GM18520 (cell line): Measurements from ENCODE around the gene KIF1B.
"Not testable (repeated sequence)": the region's sequence is repeated elsewhere in the genome, so short reads cannot be mapped to it uniquely, and the experiment has no call there.

Source experiments
- ATAC-seq: cut with Tn5 transposase; IDR thresholded peaks from one replicate; pipeline ENCODE4 v1.9.1; 2021; ENCODE audit not compliant: unreplicated experiment

The KIF1B gene

DNA sequence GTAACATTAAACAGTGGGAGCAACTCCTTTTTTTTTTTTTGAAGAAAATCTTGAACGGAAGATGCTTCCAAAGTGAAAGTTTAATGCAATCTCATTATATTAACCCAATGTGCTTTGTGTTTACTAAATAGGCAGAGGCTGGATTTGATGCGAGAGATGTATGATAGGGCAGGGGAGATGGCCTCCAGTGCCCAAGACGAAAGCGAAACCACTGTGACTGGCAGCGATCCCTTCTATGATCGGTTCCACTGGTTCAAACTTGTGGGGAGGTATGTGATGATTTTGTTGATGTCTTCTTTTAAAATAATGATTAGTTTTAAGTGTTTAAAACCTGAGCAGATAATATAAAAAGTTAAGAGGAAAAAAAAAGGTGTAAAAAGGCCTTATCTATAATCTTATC is 114.3 kb downstream of the KIF1B start:
- ATAC-seq = no peak

DNA sequence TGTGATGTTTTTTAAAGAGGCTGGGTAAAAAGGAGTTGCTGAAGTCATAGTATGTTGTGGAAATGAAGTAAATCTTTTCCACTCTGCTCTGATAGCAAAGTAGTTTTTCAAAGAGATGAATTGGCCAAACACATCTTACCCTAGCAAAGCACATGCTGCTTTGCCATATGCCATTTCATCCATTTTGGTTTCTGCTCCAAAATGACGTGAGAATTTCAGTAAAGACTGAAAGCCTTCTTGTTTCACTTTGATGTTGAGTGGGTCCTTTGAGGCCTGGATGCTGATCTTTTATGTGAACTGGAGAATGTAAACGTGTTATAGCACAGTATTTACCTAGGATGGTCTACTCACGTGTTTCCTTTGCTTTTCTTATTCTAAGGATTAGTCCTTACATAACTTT is 115.2 kb downstream of the KIF1B start:
- no peak for ATAC-seq

DNA sequence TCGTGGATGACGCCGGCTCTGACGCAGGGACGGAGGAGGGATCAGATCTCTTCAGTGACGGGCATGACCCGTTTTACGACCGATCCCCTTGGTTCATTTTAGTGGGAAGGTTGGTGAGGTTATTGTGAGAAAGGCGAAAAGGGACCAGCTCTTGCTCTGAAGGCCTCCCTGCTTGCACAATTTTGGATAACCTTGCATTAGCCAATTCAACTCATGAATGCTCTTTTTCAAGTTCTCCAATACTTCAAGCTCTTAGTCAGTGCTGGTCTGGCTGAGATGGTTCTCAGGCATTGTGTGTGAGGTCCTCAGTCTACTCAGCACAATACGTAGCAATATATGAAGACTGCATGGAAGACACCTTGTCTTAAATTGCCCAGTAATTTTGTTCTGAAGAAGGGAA is 115.9 kb downstream of the KIF1B start:
- no peak for ATAC-seq

DNA sequence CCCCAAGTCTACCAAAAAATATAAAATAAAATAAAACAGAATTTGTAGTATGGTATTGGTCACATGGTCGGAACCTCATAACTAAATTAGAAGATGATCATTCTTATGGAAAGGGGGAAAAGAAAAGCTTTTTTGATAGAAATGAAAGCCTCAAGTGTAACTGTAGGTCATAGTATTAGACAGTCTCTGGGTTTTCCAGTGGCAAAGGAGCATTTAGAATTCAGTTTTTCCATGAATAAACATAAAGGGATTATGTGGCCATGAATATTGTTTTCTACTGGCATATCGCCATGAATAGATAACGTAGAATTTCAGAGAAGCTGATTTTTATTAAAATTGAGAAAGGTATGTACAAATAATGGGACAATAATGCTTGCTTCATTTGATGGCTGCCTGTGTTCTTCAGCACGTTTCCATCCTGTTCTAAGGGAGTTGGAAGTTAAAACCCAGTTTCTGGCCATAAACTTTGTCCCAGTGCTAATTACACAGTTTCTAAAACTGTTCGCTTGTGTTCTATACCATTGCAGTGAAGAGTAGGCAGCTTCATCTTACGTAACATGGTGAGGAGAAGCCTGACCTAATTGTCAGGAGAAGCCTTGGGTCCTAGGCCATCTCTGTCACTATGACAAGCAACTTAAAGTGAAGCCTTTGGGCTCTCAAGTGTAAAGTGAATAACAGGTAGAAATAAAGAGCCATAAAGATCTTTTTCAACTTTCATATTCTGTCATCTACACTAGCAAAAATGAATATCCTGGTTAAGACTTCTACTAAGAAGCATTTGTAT is 118.0 kb downstream of the KIF1B start:
- ATAC-seq = no peak

DNA sequence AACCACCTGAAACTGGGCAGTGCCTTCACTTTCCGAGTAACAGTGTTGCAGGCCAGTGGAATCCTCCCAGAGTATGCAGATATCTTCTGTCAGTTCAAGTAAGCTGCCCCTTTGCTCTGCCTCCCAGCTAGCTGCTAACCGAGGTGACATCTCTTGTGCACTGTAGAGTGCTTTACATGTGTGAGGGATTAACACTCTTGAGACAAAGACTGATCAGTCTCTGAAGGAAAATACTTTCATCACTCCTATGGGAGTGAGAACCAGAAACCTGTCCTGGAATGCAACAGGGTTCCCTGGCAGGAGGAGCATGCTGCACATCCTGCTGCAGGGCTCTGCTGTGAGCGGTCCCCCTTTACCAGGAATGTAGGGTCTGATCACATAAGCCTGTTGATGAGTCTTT is 127.1 kb downstream of the KIF1B start:
- ATAC-seq = no peak

DNA sequence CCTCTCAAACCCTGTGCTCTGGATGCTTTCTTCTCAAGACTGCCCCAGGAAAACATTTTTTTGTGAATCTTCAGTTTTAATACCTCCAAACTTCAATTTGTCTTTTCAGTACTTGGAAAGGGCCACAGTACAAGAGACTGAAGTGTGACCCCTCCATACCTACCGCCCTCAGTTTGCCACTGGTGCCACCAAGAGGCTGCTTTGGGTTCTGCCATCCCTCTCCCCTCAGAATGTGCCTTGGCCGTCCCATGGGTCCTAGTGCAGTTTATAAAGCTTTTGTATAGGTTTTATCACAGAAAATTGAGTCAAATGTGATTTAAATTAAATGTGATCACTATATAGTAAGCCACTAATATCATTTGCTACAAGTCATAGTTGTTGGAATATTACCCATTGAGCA is 127.7 kb downstream of the KIF1B start:
- ATAC-seq = no peak

DNA sequence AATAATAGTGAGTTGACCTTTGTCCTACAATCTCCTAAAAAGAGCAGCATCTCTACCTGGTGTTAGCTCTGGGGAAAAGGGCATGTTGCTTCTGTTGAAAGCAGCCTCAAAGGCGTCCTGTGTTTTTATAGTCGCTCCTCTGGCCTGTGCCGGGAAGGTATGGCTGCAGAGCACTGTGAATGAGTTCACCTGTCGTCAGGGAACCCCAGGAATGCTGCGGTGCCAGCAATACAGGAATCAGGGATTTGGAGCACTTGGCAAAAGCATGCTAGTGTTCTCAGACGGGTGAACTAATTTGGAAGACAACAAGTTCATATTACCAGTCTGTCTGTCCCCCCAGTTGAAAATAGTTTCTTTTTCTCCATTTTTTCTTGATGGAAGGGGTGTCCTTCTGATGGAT is 128.2 kb downstream of the KIF1B start:
- ATAC-seq = no peak

DNA sequence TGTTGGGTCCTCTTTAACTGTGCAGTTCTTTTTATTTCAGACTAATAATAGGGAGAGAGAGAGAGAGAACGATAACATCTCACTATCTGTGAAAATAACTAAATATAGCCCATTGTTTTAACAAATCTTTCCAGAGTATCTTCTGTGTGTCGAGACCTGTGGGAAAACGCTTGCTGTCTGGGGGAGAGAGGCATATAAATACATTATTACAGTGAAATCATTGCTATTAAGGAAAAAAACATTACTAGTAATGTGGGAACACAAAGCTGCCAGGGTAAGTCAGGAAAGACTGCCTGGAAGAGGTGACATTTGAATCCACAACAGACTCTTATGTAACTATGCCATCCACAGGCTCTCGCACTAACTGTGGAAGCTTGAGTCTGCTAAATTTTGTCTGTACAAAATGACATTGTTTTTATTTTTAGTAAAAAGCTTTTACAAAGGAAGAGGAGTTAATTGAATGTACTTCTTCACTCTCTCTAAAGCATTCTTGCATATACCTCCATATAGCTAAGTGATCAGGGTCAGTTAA is 128.7 kb downstream of the KIF1B start:
- no peak for ATAC-seq

DNA sequence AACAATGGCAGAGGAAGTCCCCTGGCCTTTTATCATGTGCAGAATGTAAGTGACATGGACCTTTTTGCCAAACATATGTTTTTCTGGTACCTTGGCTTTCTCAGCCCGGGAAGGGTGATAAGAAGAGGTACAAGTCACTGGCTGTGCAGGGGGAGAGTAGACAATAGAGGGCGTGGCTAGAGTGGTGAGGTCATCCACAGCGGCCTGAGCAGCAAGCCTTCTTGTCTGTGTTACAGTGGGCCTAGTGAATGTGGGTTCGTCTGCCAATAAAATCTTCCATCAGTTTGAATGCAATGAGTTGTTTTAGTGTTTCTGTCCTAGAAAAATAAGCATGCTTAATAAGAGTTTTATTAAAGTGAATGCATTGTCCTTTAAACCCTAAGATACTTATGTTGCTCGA is 129.4 kb downstream of the KIF1B start:
- no peak for ATAC-seq

DNA sequence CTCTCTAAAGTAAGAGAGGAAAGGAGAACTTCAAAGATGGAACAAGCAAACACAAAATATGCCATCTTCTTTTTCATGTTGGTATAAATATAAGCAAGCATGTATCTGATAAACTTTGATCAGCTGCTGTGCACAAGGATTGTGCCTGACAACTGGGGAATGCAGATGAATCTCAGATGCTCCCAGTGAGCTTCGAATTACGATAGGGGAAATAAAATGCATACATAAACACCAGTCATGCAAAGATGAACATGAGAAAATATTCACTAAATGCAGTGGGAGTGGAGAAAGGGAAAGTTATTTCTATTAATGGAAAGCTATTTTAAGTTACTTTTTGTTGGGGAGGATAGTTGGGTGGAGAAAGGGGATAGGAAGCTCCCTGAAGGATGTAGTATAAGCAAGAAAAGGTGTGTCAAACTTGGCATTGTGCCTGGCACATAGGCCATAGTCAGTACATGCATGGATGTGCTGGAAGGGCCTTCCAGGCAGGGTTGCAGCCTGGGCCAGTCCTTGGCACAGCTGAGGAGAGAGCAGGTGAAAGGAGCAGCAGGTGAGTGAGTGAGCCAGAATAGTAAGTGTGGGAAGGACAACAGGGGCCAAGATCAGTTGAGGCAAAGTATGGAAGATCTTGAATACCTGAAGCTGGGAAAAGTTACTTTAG is 130.7 kb downstream of the KIF1B start:
- no peak for ATAC-seq

DNA sequence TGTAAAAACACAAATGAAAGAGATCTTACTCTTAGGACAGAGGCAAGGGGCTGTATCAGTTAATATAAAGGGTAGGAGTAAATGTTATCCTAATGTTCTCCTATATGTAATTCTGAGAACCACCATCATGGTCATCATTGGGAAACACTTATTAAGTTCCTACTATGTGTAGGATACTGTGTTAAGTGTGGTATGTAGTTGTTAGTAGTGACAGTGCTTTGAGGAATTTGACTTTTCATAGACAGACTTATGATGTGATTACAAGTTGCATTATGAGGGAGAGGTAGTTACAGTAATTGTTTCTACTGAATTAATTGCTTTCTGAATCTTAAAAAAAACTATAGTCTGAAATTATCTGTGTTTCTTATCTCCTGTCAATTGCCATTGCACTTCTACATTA is 136.7 kb downstream of the KIF1B start:
- no peak for ATAC-seq

DNA sequence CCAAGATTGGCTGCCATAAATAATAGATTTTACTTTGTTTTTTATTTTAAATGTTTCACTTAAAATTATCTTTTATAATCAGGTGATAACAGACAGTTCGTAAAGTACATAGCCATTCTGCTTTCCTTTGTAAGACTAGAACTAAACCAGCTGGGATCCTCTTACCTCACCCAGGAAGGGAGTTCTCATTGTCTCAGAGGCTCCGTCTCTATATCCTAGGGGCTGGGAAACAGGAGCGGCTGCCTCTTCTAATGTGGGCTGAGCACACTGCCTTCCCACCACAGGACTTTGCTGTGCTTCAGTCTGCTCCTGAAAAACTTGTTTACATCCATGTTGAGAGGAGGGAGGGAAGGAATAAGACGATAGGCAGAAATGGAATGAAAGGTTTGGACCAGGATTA is 142.9 kb downstream of the KIF1B start:
- ATAC-seq = no peak

DNA sequence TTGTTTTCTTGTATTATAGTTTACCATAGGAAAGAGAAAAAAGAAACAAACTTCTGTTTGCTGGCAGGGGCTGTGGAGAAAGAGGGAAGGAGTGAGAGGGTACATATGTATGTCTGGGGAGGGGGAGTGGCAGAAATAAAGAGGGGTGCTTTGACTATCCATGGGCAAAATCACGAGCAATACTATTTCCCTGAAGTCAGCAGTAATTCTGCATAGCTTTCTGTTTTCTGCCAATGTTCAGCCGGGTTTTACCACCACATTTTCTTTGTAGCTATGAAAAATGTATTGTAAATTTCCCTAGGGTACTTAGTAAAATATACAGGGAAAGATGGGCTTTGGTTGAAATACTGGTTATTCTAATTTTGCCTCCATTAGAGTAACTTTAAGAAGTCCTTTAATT is 143.3 kb downstream of the KIF1B start:
- no peak for ATAC-seq

DNA sequence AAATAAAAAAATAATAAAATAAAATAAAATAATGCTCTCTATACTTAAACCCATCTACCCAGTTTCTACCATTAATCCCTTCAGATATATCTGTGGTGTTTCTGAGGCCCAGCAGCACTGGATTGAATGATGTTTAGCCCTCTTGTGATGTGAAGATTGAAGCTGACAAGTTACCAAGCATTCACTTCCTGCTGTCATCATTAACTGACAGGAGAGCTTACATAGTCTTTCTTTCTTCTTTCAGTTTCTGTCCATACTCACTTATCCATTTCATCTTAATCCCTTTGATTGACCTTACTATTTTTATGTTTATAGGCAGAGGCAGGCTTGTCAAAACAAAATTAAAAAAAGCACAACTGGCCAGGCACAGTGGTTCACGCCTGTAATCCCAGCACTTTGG is 149.7 kb downstream of the KIF1B start:
- ATAC-seq = no peak

DNA sequence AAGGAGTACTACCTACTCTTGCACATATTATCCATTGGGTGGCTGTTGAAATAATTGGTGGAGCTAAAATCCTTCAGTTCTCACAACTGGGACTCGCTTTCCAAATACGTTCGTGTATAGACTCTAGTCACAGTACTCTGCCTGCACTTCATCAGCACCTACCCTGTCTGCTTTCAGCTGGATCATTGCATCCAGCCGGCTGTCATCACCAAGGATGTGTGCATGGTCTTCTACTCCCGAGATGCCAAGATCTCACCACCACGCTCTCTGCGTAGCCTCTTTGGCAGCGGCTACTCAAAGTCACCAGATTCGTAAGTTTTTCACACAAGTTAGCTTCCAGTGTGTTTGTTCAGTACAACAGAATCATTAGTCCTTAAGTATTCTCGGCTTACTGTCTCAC is 151.1 kb downstream of the KIF1B start:
- no peak for ATAC-seq

DNA sequence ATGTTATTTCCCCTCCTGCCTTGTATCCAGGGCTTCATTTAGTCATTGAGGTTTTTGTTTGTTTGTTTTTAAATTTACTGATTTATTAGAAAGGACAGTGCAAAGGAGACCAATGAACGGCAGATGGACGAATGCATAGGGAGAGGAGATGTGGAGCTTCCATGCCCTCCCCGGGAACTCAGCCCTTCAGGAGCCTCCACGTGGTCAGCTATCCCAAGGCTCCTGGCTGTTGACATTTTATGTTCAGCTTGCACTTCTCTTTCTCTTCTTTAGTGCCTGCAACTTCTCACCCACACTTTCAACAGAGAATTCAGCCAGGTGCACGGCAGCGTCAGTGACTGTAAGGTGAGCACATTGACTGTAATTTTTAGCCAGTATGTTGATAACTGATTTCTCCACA is 157.8 kb downstream of the KIF1B start:
- no peak for ATAC-seq

DNA sequence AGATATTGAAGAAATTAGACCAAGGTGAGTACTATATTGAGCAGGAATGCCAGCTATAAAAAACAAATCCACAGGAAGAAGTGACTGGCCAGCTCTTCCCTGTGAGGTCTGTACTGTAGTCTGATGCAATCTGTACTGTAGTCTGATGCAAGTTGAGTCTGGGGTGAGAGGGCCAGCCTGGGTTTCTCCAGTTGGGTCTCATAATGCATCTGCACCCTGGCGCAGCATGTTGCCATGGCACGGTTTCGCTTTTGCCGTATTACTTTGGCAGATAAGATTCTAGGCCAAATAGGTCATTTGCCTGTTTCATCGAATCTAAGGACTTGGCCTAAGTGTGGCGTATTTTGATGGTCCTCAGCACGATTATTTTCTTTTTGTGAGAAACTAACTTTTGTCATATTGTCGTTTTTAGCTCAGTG is 164.1 kb downstream of the KIF1B start:
- ATAC-seq = no peak

DNA sequence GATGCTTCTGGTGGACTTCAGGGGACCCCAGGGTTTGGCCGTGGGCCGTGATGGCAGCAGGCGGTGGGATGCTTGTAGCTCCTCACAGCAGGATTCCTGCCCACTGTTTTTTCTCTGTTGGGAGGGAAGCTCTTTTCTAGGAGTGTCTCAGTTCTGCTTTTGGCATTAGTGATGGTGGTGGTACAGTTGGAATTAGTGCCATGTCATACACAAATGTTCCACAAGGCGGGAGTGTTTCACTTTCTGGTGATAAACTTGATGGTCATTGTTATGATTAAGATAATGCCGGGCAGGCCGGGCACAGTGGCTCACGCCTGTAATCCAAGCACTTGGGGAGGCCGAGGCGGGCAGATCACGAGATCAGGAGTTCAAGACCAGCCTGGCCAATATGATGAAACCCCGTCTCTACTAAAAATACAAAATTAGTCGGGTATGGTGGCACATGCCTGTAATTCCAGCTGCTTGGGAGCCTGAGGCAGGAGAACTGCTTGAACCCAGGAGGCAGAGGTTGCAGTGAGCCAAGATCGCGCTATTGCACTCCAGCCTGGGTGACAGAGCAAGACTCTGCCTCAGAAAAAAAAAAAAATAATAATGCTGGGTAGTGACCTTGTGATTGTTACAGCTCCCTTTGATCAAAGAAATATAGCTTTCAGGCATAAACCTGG is 167.1 kb downstream of the KIF1B start:
- not testable (repeated sequence) for ATAC-seq

DNA sequence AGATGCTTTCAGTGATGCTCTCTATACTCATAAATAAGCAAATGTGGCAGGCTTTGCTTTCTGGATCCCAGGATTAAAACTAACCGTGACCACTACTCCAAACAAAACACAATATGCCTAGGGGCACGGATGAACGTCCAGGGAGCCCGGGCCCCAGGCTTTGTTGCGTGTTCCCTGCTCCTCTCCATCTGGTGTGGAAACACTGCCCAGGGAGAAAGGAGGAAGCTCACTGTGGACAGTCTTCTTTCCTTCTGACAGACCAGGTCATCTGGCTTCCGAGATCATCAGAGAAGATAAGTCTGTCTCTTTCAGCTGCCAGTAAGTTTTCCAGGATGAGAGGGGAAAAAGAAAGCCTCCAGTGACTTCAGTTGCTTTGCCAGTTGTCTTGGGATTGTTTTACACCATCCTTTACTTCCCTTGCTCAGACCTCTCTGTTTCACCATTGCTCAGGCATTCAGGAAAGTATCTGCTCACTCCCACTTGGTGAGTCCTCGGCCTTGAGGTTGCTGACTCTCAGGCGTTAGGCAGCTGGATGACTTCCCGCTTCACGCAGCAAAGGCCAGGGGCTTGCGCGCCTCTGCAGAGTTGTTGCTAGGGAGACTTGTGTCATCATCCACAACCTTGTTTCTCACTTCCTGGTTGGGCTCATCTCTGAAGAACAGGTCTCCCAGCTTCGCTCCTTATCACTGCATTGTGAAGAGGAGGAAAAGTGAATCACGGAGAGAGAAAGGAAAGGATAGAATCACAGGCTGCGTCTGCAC is 167.9 kb downstream of the KIF1B start:
- ATAC-seq = no peak

DNA sequence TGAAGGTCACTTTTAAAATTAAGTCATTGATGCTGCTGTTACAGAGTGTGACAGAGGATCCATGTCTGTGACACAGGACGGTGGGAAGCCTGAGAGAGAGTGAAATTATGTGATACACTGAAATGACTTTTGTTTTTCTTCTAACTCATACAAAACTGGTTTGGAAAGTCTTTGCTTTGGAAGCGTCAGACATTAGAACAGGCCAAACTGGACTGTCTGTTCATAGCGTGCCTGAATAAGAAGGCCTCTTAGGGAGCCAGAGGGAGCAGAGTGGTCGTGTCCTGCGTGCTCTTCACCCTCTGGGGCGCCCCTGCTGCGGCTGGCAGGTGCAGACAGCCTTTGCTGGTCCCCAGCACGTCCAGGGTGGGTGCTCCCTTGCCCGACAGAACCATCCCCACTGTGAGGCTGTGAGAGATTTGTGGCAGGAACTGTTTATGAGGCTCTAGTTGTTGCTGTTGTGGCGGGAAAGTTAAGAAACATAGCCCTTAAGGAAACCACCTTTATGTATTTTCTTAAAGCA is 168.8 kb downstream of the KIF1B start:
- ATAC-seq = no peak

DNA sequence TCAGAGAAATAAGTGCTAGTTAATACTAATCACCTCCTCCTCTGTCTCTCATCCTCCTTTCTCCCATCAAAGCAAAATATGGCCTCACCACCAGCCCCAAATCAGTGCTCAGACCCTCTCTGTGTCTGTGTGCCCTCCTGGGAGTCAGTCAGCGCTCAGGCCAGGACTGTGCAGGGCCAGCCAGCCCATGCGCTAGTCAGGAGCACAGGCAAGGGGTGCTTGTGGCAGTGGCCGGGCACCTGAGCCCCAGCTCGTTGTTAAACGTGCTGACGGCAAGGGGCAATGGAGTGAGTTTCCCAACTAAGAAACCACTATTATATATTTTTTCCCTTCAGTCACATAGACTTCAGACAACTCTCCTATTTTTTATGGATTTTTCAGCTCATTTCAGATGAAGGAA is 169.3 kb downstream of the KIF1B start:
- no peak for ATAC-seq
